DMS53 (cell line): Measurements from ENCODE around the gene FOXB2.
"Not testable (repeated sequence)": the region's sequence is repeated elsewhere in the genome, so short reads cannot be mapped to it uniquely, and the experiment has no call there.

ENCODE experiments used
- DNase-seq: peaks from one replicate; lab custom pipeline; 2025; lab: John Stamatoyannopoulos, UW

FOXB2 gene

GRCh38 chr9:77019236-77019925 is at the start of gene FOXB2:
Gene FOXB2, plus strand, starts transcription at chr9:77019655. Its CDS starts 0 bp downstream, at chr9:77019655.
- DNase-seq = peak; percentile 43

- DNase-seq = no peak
These were observed 49.7 kb upstream of the FOXB2 start for GRCh38 chr9:76969716-76970115.

GRCh38 chr9:76978831-76979230 is 40.6 kb upstream of the FOXB2 start:
- DNase-seq = not testable (repeated sequence)

GRCh38 chr9:76980566-76980965 is 38.9 kb upstream of the FOXB2 start:
- DNase-seq = no peak

- no peak for DNase-seq
These were observed 35.0 kb upstream of the FOXB2 start for GRCh38 chr9:76984486-76984885.

GRCh38 chr9:76985581-76985980 is 33.9 kb upstream of the FOXB2 start:
- no peak for DNase-seq

- DNase-seq = peak; percentile 86
These were observed 31.8 kb upstream of the FOXB2 start for GRCh38 chr9:76987594-76988200.

- no peak for DNase-seq
These were observed 30.5 kb upstream of the FOXB2 start for GRCh38 chr9:76988941-76989340.

GRCh38 chr9:76989501-76989900 is 30.0 kb upstream of the FOXB2 start:
- no peak for DNase-seq

- peak; percentile 42 for DNase-seq
These were observed 22.8 kb upstream of the FOXB2 start for GRCh38 chr9:76996700-76997099.

GRCh38 chr9:76999261-76999660 is 20.2 kb upstream of the FOXB2 start:
- DNase-seq = no peak

GRCh38 chr9:77000330-77000729 is 19.1 kb upstream of the FOXB2 start:
- DNase-seq = no peak

GRCh38 chr9:77003366-77003765 is 16.1 kb upstream of the FOXB2 start:
- no peak for DNase-seq

GRCh38 chr9:77005216-77005615 is 14.2 kb upstream of the FOXB2 start:
- DNase-seq = no peak

- DNase-seq = no peak
These were observed 8.9 kb upstream of the FOXB2 start for GRCh38 chr9:77010527-77010926.

- DNase-seq = peak; percentile 77
These were observed 7.3 kb upstream of the FOXB2 start for GRCh38 chr9:77011973-77012821.

GRCh38 chr9:77013206-77013931 is 6.1 kb upstream of the FOXB2 start:
- DNase-seq = peak; percentile 28

GRCh38 chr9:77013932-77014596 is 5.4 kb upstream of the FOXB2 start:
- peak; percentile 26 for DNase-seq

- peak; percentile 52 for DNase-seq
These were observed 4.7 kb upstream of the FOXB2 start for GRCh38 chr9:77014597-77015263.

- peak; percentile 43 for DNase-seq
These were observed 4.0 kb upstream of the FOXB2 start for GRCh38 chr9:77015327-77016048.
